GM21381 (cell line): ENCODE measurements around the gene DDX3X.
A peak's percentile ranks its signal among the peaks of the same experiment; 100 is the strongest.

ENCODE experiments used
- ATAC-seq: cut with Tn5 transposase; IDR thresholded peaks from one replicate; pipeline ENCODE4 v1.9.1; 2021; ENCODE audit warnings: mild to moderate bottlenecking, moderate library complexity; ENCODE audit not compliant: unreplicated experiment

Gene DDX3X

DNA sequence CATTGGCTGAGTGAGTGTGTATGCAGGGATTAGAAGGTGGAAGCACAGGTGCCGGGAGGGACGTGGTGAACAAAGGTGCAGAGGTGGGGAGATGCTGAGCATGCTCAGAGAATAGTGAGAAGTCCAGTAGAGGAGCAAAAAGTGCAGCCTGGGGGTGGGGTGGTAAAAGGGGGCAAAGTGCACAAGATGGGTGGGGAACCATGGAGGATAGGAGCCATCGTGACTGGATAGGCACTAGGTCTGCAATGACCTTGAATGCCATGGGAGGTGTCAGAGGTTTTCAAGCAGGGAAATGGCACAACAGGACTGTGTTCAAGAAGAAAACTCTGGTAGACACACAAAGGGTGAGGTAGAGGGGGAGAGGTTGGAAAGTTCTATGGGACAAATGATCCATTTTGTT is 6.6 kb upstream of the DDX3X start:
- ATAC-seq, result no peak

- ATAC-seq, result no peak
Measured at GRCh38 chrX:41329101-41329500, 4.9 kb upstream of the DDX3X start.

DNA sequence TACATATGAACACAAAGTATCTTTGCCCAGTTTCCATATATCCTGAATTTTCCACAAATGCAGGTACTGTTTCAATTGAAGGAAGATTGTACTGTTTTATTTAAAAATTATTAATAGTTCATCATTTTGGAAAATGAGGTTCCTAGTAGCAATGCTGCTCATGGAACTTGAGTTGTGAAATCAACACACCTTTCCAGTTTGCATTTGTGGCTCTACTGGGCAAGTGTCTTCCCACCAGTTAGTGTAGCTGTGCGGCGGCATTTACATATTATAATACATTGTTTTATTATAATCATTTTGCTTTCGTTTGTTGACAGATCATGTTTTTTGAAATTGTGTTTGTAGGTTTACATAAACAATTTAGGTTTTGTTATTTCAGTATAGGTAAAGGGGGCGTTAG is 2.0 kb upstream of the DDX3X start:
- ATAC-seq, result no peak

DNA sequence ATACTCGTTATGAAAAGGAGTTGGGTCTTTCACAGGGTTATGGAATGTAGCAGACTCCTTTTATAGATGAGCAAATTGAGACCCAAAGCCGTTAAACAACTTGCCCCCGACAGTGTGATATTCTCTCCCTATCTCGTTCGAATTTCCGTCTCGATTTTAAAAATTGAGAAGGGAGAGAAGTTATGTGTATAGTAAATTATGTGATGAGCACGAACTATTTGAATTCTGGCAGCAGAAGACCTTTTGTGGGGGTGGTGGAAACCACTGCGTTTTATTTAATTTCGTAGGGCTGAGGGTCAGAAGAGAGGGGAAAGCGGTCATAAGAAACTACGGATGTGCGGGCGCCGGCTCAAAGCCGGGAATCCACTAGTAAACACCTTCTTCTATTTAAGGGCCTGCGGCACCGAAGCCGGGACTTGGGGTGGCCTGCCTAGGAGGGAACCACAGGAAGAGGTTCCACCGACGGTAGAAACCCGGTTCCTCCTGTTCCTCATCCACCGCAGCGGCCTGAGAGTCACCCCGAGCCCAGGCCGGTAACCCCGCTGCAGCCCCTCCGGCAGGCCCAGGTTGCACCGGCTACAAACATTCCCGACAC is 1.5 kb upstream of the DDX3X start:
- ATAC-seq, result peak; percentile 3

- peak; percentile 37 for ATAC-seq
Measured at GRCh38 chrX:41333003-41333743, 789 bp upstream of the DDX3X start.

GRCh38 chrX:41334363-41335197 is 618 bp downstream of the DDX3X start:
- peak; percentile 31 for ATAC-seq

DNA sequence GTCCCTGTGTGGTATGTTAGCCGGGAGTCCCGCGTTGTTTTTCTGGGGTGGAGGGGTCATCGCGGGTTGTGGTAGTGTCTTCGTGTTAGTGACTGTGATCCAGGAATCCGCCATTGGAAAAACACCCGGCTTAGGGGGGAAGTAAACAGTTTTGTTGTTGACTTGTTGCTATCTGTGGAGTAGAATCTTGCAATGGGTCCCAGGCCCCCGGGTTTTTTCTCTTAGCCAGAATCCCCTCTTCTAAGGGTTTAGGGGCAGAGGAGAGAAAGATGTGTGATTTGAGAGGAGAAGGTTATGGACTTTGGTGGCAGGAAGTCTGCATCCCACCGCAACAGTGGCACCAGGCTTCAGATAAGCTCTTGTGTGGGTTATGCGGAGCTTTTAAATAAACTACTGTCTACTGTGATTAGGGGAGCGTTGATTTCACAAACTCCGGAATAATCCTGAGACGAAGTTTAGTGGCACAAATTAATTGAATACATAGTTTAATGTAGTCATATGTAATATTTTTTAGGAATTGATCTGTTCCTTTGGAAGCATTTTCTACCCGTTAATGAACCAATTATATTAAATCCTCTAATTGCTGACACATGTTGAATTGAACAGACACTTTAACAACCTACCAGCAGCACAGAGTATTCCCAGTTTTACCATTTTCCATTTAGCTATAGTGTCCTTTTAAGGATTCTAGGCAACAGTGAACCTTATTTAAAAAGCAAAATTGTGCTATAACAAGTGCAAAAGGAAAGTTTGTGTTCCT is 1.4 kb downstream of the DDX3X start:
- ATAC-seq, result no peak

GRCh38 chrX:41335958-41336331 is 2.0 kb downstream of the DDX3X start:
- ATAC-seq, result no peak

GRCh38 chrX:41336447-41336846 is 2.5 kb downstream of the DDX3X start:
- no peak for ATAC-seq

- no peak for ATAC-seq
Measured at GRCh38 chrX:41337140-41337539, 3.2 kb downstream of the DDX3X start.

DNA sequence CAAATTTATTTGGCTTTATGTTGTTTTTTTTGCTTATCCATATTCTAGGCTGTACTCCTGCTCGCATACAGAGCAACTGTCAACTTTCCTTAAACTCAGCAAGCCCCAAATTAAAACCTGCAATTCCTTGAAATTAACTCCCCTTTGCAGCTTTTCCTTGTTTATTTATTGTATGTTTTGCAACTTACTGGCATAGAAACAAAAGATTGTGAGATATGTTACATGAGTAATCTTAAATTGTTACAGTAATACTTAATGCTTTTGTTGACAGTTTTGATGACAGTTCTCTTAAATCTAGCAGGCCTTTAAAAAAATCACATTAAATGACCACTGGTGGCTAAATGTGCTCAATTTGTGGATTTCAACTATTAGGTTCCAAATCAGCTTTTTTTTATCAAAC is 4.5 kb downstream of the DDX3X start:
- no peak for ATAC-seq

DNA sequence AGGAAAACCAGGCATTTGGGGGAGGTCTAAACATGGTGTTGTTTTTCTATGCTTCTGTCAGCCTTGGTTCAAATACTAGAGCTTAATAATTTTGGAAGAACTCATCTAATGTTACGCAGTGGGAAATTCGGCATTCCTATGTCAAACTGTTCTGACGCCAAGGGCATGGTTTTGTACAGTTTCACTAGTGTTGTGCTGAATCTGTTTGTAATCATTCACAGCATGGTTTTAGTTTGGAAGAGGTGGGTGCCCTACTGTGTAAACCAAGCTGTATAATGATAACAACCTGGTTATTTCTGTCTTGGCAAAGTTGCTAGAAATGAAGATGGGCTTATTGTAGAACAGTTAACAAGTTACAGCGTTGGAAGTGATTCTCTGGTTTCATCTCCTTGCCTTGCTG is 5.2 kb downstream of the DDX3X start:
- ATAC-seq, result no peak

- ATAC-seq, result no peak
Measured at GRCh38 chrX:41344053-41344452, 10.1 kb downstream of the DDX3X start.

GRCh38 chrX:41347186-41347585 is 13.2 kb downstream of the DDX3X start:
- no peak for ATAC-seq

- no peak for ATAC-seq
Measured at GRCh38 chrX:41348551-41348950, 14.6 kb downstream of the DDX3X start.

DNA sequence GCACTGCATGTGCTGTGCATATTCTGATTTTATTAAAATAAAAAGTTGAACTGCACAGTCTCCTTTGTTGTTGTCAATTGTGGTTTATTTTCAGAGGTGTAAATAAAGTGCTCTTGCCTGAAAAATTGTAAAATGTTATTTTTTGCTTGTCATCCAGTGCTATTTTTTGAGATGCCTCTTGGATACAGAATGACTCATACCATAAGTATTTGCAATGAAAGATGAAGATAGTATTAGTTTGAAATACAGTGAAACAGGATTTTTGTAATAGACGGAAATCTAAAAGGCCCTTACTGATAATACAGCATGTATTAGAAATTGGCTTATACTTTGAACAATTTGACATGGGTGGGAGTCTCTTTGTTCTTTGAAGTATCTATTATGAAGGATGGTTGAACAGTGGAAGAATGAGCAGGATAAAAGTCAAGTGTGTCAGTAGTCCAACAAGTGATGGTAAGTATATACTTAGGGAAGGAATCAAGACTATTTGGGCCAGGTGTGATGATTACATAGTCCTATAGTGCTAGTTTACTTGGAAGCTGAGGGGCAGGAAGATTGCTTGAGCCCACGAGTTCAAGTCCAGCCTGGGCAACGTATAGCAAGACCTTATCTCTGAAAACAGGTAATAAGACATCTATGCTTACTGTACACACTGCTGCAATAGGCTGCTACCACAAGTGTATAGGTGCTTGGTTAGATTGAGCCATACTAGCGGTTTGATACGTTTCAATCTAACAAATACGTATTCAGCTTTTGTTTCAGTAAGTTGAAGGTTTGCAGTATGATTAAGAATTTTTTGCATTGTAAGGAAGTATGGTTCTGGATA is 16.4 kb downstream of the DDX3X start:
- ATAC-seq, result no peak

- no peak for ATAC-seq
Measured at GRCh38 chrX:41350976-41351569, 17.1 kb downstream of the DDX3X start.

DNA sequence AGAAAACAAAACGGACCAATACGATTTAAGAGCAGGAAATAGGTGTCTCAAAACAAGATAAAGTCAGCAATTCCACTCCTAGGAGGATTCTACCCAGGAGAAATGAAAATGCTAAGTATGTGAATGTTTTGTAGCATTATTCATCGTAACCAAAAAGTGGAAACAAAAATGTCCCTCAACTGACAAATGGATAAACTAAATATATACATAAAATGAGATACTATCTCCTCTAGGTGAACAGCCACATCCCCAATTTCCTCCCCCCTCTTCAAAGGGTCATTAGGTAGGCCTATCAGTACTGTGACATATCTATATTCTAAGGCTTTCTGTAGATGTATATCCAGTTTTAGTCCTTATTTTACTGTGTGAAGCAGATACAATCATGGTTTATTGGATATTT is 18.0 kb downstream of the DDX3X start:
- ATAC-seq, result no peak

DNA sequence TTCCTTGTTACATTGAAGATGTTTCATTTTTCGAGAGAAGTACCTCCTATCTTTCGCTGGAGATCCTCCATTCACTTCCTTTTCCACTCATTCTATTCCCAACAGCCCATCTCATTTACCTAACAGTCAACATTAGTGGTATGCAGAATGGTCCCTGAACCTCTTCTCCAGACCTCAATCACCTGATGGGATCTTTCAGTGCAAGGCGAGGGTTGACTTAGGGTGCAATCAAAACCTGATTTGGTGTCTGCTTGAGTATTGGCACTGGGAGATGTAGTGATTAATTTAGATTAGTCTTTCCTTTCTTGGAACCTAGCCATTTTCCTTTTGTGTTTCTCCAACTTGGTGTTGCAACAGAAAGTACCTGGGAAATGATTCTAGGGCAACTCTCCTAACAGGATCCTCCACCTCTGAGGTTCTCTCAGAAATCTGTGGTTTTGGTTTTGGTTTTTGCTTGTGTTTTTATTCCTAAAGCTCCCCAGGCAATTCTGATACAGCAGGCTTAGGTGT is 18.4 kb downstream of the DDX3X start:
- ATAC-seq, result no peak

DNA sequence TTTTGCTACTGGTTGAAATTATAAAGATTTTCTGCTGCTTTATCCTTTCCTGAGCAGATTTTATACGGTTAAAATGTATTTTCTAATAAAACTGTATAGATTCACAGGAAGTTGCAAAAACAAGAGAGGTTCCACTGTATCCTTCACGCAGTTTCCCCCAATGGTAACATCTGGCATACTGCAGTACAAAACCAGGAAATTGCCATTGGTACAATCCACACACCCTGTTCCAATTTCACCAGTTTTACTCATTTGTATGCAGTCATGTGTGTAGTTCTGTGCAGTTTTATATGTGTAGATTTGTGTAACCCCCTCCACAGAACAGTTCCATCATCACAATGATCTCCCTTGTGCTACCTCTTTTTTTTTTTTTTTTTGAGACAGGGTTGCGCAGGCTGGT is 20.0 kb downstream of the DDX3X start:
- ATAC-seq, result no peak
